Measurements from ENCODE around the gene MLNR. TPM values are rescaled to one million over a fixed set of nuclear protein-coding genes. Genes with fewer than 3 reads are reported as not detected.

MLNR gene
- total RNA-seq, 1 experiment from 2014 or later = 0.28 TPM

- BruUV-seq (replicated peaks) = no TSS peak
- no peaks in the 10 kb centered on the region for H3K36me3 Mint-ChIP-seq (ENCODE audit: insufficient read depth, unreplicated experiment)
- intact Hi-C loops (cut with micrococcal nuclease; ENCODE audit: unreplicated experiment) = no loop called here
Measured at GRCh38 chr13:49254007-49254406, 33.9 kb downstream of the MLNR start.

GRCh38 chr13:49256841-49257240, 36.7 kb downstream of the MLNR start:
- intact Hi-C loops (cut with micrococcal nuclease; ENCODE audit: unreplicated experiment) = no loop called here
- no TSS peak for BruUV-seq (replicated peaks)
- no peaks in the 10 kb centered on the region for H3K4me1 Mint-ChIP-seq (ENCODE audit: low read depth, unreplicated experiment)
- no peaks in the 10 kb centered on the region for H3K36me3 Mint-ChIP-seq (ENCODE audit: insufficient read depth, unreplicated experiment)
- H3K4me3 Mint-ChIP-seq (ENCODE audit: low read depth, unreplicated experiment) = no peak overlapping the region
- CTCF ChIA-PET = interaction anchor here (1.3 kb wide), 1 partner anchor 8 kb away, joined by 3 read pairs; no protein-coding TSS in a partner anchor
- no peak for DNase-seq
- H3K27me3 Mint-ChIP-seq (ENCODE audit: unreplicated experiment) = no peaks in the 10 kb centered on the region
- TF ChIP-seq CTCF (IDR thresholded peaks at IDR 0.05; ENCODE audit: unreplicated experiment) = no peak
- H3K27ac Mint-ChIP-seq (ENCODE audit: unreplicated experiment) = no peak overlapping the region
- H3K9me3 Mint-ChIP-seq (ENCODE audit: low read depth, unreplicated experiment) = no peaks in the 10 kb centered on the region

More at GRCh38 chr13:49254007-49254406, 33.9 kb downstream of the MLNR start:
- no peak overlapping the region for H3K27ac Mint-ChIP-seq (ENCODE audit: unreplicated experiment)
- no peak for DNase-seq
- H3K9me3 Mint-ChIP-seq (ENCODE audit: low read depth, unreplicated experiment) = no peaks in the 10 kb centered on the region
- no peaks in the 10 kb centered on the region for H3K4me1 Mint-ChIP-seq (ENCODE audit: low read depth, unreplicated experiment)
- no peaks in the 10 kb centered on the region for H3K27me3 Mint-ChIP-seq (ENCODE audit: unreplicated experiment)
- H3K4me3 Mint-ChIP-seq (ENCODE audit: low read depth, unreplicated experiment) = no peak overlapping the region
- TF ChIP-seq CTCF (IDR thresholded peaks at IDR 0.05; ENCODE audit: unreplicated experiment) = no peak
- CTCF ChIA-PET = interaction anchor here (0.6 kb wide), 1 partner anchor 19 kb away, joined by 3 read pairs; no protein-coding TSS in a partner anchor

- Mint-ChIP-seq H3K4me1 (ENCODE audit: low read depth, unreplicated experiment) (no peaks in the 10 kb centered on the region), H3K4me3 (ENCODE audit: low read depth, unreplicated experiment) (no peak overlapping the region), H3K27ac (ENCODE audit: unreplicated experiment) (no peak overlapping the region), H3K9me3 (ENCODE audit: low read depth, unreplicated experiment) (no peaks in the 10 kb centered on the region), H3K36me3 (ENCODE audit: insufficient read depth, unreplicated experiment) (no peaks in the 10 kb centered on the region), H3K27me3 (ENCODE audit: unreplicated experiment) (no peaks in the 10 kb centered on the region)
- no peak for TF ChIP-seq CTCF (IDR thresholded peaks at IDR 0.05; ENCODE audit: unreplicated experiment)
- BruUV-seq (replicated peaks) = no TSS peak
- DNase-seq = no peak
- intact Hi-C loops (cut with micrococcal nuclease; ENCODE audit: unreplicated experiment) = no loop called here
- CTCF ChIA-PET = no interaction called here
Measured at GRCh38 chr13:49258089-49258796, 38.1 kb downstream of the MLNR start.

GRCh38 chr13:49259586-49259985, 39.4 kb downstream of the MLNR start:
- CTCF ChIA-PET = interaction anchor here (0.5 kb wide), 1 partner anchor 484 kb away, joined by 4 read pairs; no protein-coding TSS in a partner anchor
- intact Hi-C loops (cut with micrococcal nuclease; ENCODE audit: unreplicated experiment) = no loop called here

More at GRCh38 chr13:49259586-49259985, 39.4 kb downstream of the MLNR start:
- TF ChIP-seq CTCF (IDR thresholded peaks at IDR 0.05; ENCODE audit: unreplicated experiment) = no peak
- no peak overlapping the region for H3K27ac Mint-ChIP-seq (ENCODE audit: unreplicated experiment)
- no TSS peak for BruUV-seq (replicated peaks)
- no peaks in the 10 kb centered on the region for H3K27me3 Mint-ChIP-seq (ENCODE audit: unreplicated experiment)
- no peaks in the 10 kb centered on the region for H3K4me1 Mint-ChIP-seq (ENCODE audit: low read depth, unreplicated experiment)
- H3K9me3 Mint-ChIP-seq (ENCODE audit: low read depth, unreplicated experiment) = no peaks in the 10 kb centered on the region
- no peaks in the 10 kb centered on the region for H3K36me3 Mint-ChIP-seq (ENCODE audit: insufficient read depth, unreplicated experiment)
- DNase-seq = no peak
- H3K4me3 Mint-ChIP-seq (ENCODE audit: low read depth, unreplicated experiment) = no peak overlapping the region
